HepG2 (cell line): ENCODE results near the gene SMIM20. TPM values are rescaled to one million over a fixed set of nuclear protein-coding genes. Genes with fewer than 3 reads are reported as not detected.

Experiments used
- ATAC-seq: fragments of 200-7000 bp; cut with Tn5 transposase; 3 replicates; pipeline ENCODE4 v1.9.1; 2020; ENCODE audit warnings: mild to moderate bottlenecking, moderate library complexity
- BruUV-seq: library from RNA; stranded (reverse); fragments of 400-500 nt; replicated peaks from 2 replicates; lab custom pipeline; 2021; lab: Mats Ljungman, UMichigan
- CTCF ChIA-PET: fragments of 300-600 bp; formaldehyde crosslinking; extraction: SDS; loops from one replicate; lab custom pipeline; 2021; ENCODE audit warnings: low total read pairs, inconsistent platforms, low intra/inter-chr PET ratio; lab: Yijun Ruan, JAX
- POLR2A ChIA-PET: fragments of 350-600 bp; sonication (Branson Sonifier 250); formaldehyde crosslinking; loops from one replicate; lab custom pipeline; 2020; ENCODE audit warnings: antibody characterized with exemption, inconsistent platforms; lab: Yijun Ruan, JAX
- DNase-seq: peaks from one replicate; pipeline ENCODE4 v3.0.0-alpha.2; 2015; ENCODE audit warnings: low spot score
- FAIRE-seq: peaks from 3 replicates; lab custom pipeline; 2011; peaks lifted over from hg19 to GRCh38; lab: Jason Lieb, UNC
- H2AFZ ChIP-seq: one replicate; pipeline ENCODE4 v1.6.1; 2011; ENCODE audit warnings: low read length, inconsistent platforms
- H3K27ac ChIP-seq: fragments of 300-600 bp; 3 replicates; pipeline ENCODE4 v1.8.0; 2011; ENCODE audit warnings: mixed run types, mild to moderate bottlenecking, mixed read lengths, low read length, inconsistent platforms; ENCODE audit not compliant: insufficient read depth; ENCODE audit errors: extremely low read length
- H3K27me3 ChIP-seq, 2 experiments: fragments of 200-600 bp in 1 of 2; 2 replicates in 1 of 2; 3 replicates in 1 of 2; pipeline versions ENCODE4 v1.6.0 to v1.8.0; 2011; ENCODE audit warnings: low read length in 2 of 2, mild to moderate bottlenecking in 2 of 2, moderate library complexity in 2 of 2, inconsistent platforms in 1 of 2; ENCODE audit not compliant: insufficient read depth in 2 of 2, control insufficient read depth in 1 of 2
- H3K36me3 ChIP-seq, 2 experiments: fragments of 200-600 bp in 1 of 2; replicated peaks in 1 of 2; 2 replicates in 1 of 2; 3 replicates in 1 of 2; pipeline versions ENCODE4 v1.5.1 to v1.8.0; 2011; ENCODE audit warnings: low read length in 2 of 2, inconsistent platforms in 1 of 2; ENCODE audit not compliant: insufficient read depth in 2 of 2, control insufficient read depth in 1 of 2
- H3K4me1 ChIP-seq: 2 replicates; pipeline ENCODE4 v1.5.1; 2012; ENCODE audit warnings: low read length, inconsistent platforms; ENCODE audit not compliant: insufficient read depth
- H3K4me2 ChIP-seq: 2 replicates; pipeline ENCODE4 v1.6.0; 2011; ENCODE audit warnings: low read depth, low read length, inconsistent platforms
- H3K4me3 ChIP-seq, 3 experiments: fragments of 200-600 bp in 1 of 3; sonication (generic), shearing (Covaris generic) in 1 of 3; replicated peaks in 1 of 3; 2 replicates each; pipeline ENCODE4 v1.5.1; 2011 to 2016; ENCODE audit warnings: low read length in 3 of 3, inconsistent platforms in 2 of 3, low read depth in 2 of 3, mild to moderate bottlenecking in 2 of 3, control low read depth in 1 of 3, mixed read lengths in 1 of 3; ENCODE audit not compliant: insufficient read depth in 1 of 3
- H3K79me2 ChIP-seq: one replicate; pipeline ENCODE4 v1.6.1; 2011; ENCODE audit warnings: low read length, inconsistent platforms; ENCODE audit not compliant: insufficient read depth
- H3K9ac ChIP-seq: 2 replicates; pipeline ENCODE4 v1.6.0; 2011; ENCODE audit warnings: mild to moderate bottlenecking, low read depth, low read length, inconsistent platforms; ENCODE audit not compliant: insufficient read depth
- H3K9me3 ChIP-seq: 2 replicates; pipeline ENCODE4 v1.5.1; 2012; ENCODE audit warnings: mild to moderate bottlenecking, low read length
- H4K20me1 ChIP-seq: 2 replicates; pipeline ENCODE4 v1.6.0; 2011; ENCODE audit warnings: inconsistent platforms, mild to moderate bottlenecking, low read length, moderate library complexity; ENCODE audit not compliant: insufficient read depth
- CCAR2 ChIP-seq: fragments of 200-400 bp; formaldehyde crosslinking; optimal IDR thresholded peaks from 2 replicates; pipeline ENCODE3; 2018; ENCODE audit warnings: low read depth, mild to moderate bottlenecking, low read length, moderate library complexity
- CENPT ChIP-seq: sonication (generic); formaldehyde crosslinking; IDR thresholded peaks from 2 replicates; pipeline ENCODE4 v1.8.0; 2022; ENCODE audit warnings: low read depth, mild to moderate bottlenecking, moderate library complexity, missing genetic modification reagents
- HCFC1 ChIP-seq: fragments of 150-350 bp; IDR thresholded peaks from 2 replicates; pipeline ENCODE4 v1.6.1; 2014; ENCODE audit warnings: low read depth, low read length
- HMG20A ChIP-seq: IDR thresholded peaks from 2 replicates; pipeline ENCODE4 v1.6.1; 2016; ENCODE audit warnings: borderline replicate concordance
- KDM4B ChIP-seq: sonication (generic); formaldehyde crosslinking; IDR thresholded peaks from 2 replicates; pipeline ENCODE4 v1.4.0; 2020; ENCODE audit warnings: missing genetic modification reagents
- MAZ ChIP-seq, 2 experiments: sonication (generic) in 1 of 2; formaldehyde crosslinking in 1 of 2; IDR thresholded peaks; 2 replicates each; pipeline versions ENCODE4 v1.5.0 to v1.6.1; 2012 to 2020; ENCODE audit warnings: low read depth in 2 of 2, mild to moderate bottlenecking in 2 of 2, borderline replicate concordance in 1 of 2, improper control_type of control experiment in 1 of 2, low read length in 1 of 2, missing genetic modification reagents in 1 of 2, moderate library complexity in 1 of 2
- MED1 ChIP-seq: sonication (generic); formaldehyde crosslinking; IDR thresholded peaks from 2 replicates; pipeline ENCODE4 v1.4.0; 2020; ENCODE audit warnings: missing genetic modification reagents
- NKX3-1 ChIP-seq: sonication (generic); formaldehyde crosslinking; IDR thresholded peaks from 2 replicates; pipeline ENCODE4 v1.5.0; 2020; ENCODE audit warnings: missing genetic modification reagents
- REPIN1 ChIP-seq: sonication (generic); formaldehyde crosslinking; IDR thresholded peaks from 2 replicates; pipeline ENCODE4 v1.8.0; 2022; ENCODE audit warnings: missing genetic modification reagents, low read depth, mild to moderate bottlenecking, borderline replicate concordance
- SRSF4 ChIP-seq: fragments of 200-400 bp; formaldehyde crosslinking; IDR thresholded peaks from one replicate; pipeline ENCODE4 v1.6.1; 2018; ENCODE audit warnings: mild to moderate bottlenecking, low read depth, low read length, moderate library complexity; ENCODE audit not compliant: poor library complexity, severe bottlenecking
- STAG1 ChIP-seq: sonication (generic); formaldehyde crosslinking; IDR thresholded peaks from 2 replicates; pipeline ENCODE4 v1.4.0; 2020; ENCODE audit warnings: missing genetic modification reagents
- SYNCRIP ChIP-seq: fragments of 200-400 bp; formaldehyde crosslinking; IDR thresholded peaks from 2 replicates; pipeline ENCODE4 v1.6.1; 2018; ENCODE audit warnings: mild to moderate bottlenecking, low read depth, low read length; ENCODE audit not compliant: insufficient read depth
- TAF15 ChIP-seq: fragments of 200-400 bp; formaldehyde crosslinking; IDR thresholded peaks from one replicate; pipeline ENCODE4 v1.6.1; 2018; ENCODE audit warnings: mild to moderate bottlenecking, low read depth, low read length; ENCODE audit not compliant: poor library complexity, severe bottlenecking
- TP53 ChIP-seq: sonication (generic); formaldehyde crosslinking; conservative IDR thresholded peaks from 2 replicates; pipeline ENCODE4 v1.4.0; 2020; ENCODE audit warnings: missing genetic modification reagents
- TRIM24 ChIP-seq: sonication (generic); formaldehyde crosslinking; IDR thresholded peaks from 2 replicates; pipeline ENCODE4 v1.8.0; 2022; ENCODE audit warnings: mild to moderate bottlenecking, missing genetic modification reagents
- ZBTB4 ChIP-seq: sonication (generic); formaldehyde crosslinking; IDR thresholded peaks from 2 replicates; pipeline ENCODE4 v1.4.0; 2020; ENCODE audit warnings: missing genetic modification reagents, mild to moderate bottlenecking, borderline replicate concordance
- ZBTB7A ChIP-seq: sonication (generic); formaldehyde crosslinking; IDR thresholded peaks from 2 replicates; pipeline ENCODE4 v1.8.0; 2022; ENCODE audit warnings: mild to moderate bottlenecking, missing genetic modification reagents
- ZNF30 ChIP-seq: sonication (generic); formaldehyde crosslinking; IDR thresholded peaks from 2 replicates; pipeline ENCODE4 v1.5.0; 2020; ENCODE audit warnings: mild to moderate bottlenecking, missing genetic modification reagents
- ZNF777 ChIP-seq: sonication (generic); formaldehyde crosslinking; IDR thresholded peaks from 2 replicates; pipeline ENCODE4 v1.4.0; 2020; ENCODE audit warnings: missing genetic modification reagents
- WGBS: methylation state at CpG from one replicate; pipeline ENCODE4 v1.1.6; 2017; ENCODE audit warnings: low lambda C conversion rate; 5-methylcytosine and 5-hydroxymethylcytosine counted together
- in situ Hi-C: cut with HindIII; loops from 2 replicates; pipeline ENCODE4 v1.10.0; 2017; ENCODE audit warnings: low pct_unique_long_range_greater_than_20kb; ENCODE audit not compliant: extremely low pct_ligation_motif_present
- intact Hi-C: fragments of 100-400 bp; cut with micrococcal nuclease; formaldehyde crosslinking; loops from one replicate; pipeline ENCODE4 v1.10.0; 2022; ENCODE audit not compliant: unreplicated experiment
- polyA plus RNA-seq, 8 experiments: library from polyadenylated mRNA; depleted of rRNA in 3 of 8; stranded (reverse) in 7 of 8; unstranded in 1 of 8; fragments of >200 nt; fragmentation: Illumina TruSeq in 4 of 8; extraction: Trizol in 4 of 8; gene quantifications; 2 replicates each; pipeline versions ENCODE4 v1.2.1 to v1.2.3, GENCODE V29; 2011 to 2016; ENCODE audit warnings: low read depth in 4 of 8, missing spikeins in 1 of 8, mixed read lengths in 1 of 8; ENCODE audit not compliant: insufficient read depth in 1 of 8
- total RNA-seq, 5 experiments: library from RNA; depleted of rRNA; stranded (reverse); fragments of >200 nt; fragmentation: Illumina TruSeq; extraction: Trizol; gene quantifications; 2 replicates each; pipeline ENCODE4 v1.2.3, GENCODE V29; 2016; ENCODE audit warnings: low read depth in 1 of 5

Gene SMIM20
- total and polyA plus RNA-seq, 2 of the 13 experiments (the other 11 are each of a cell fraction or from before 2014, with no cell fraction given), result 26.3 to 30.2 TPM

- TF ChIP-seq NKX3-1, result no peak
- TF ChIP-seq MAZ (IDR thresholded peaks at IDR 0.05; ENCODE audit: borderline replicate concordance, low read depth, low read length), result no peak
- TF ChIP-seq MAZ (CRISPR knock-in tag; IDR thresholded peaks at IDR 0.05; ENCODE audit: low read depth), result no peak
- no peak for TF ChIP-seq SYNCRIP
Observed at GRCh38 chr4:25966171-25966570, 52.2 kb downstream of the SMIM20 start (continued).

- no peak for FAIRE-seq
- ChIA-PET POLR2A (no interaction called here), CTCF (no interaction called here)
- H3K27me3 ChIP-seq, result peaks cover 0 to 4% of the 10 kb centered on the region in 2 experiments; a peak in 1 of 5 replicates
- H4K20me1 ChIP-seq, result no peaks in the 10 kb centered on the region
- no peak overlapping the region for H2AFZ ChIP-seq
- BruUV-seq, result no TSS peak
- peaks cover 15% of the 10 kb centered on the region for H3K4me1 ChIP-seq
- H3K27ac ChIP-seq, result no peak overlapping the region
- DNase-seq, result no peak
- intact Hi-C loops (no loop called here), in situ Hi-C loops (no loop called here)
- WGBS, result 71% methylated on average over 13 of the region's 13 CpGs
- H3K79me2 ChIP-seq, result no peaks in the 10 kb centered on the region
- ATAC-seq, result no peak
- no peaks in the 10 kb centered on the region for H3K36me3 ChIP-seq
- H3K9ac ChIP-seq, result no peak overlapping the region
- H3K4me3 ChIP-seq, result 0 out of 6 replicates have a peak overlapping the region, but pooled peaks of 1 of the 3 experiments have one; percentile 28
- no peaks in the 10 kb centered on the region for H3K9me3 ChIP-seq
- no peak overlapping the region for H3K4me2 ChIP-seq
- TF ChIP-seq MED1 (CRISPR knock-in tag) (no peak), ZBTB4 (CRISPR knock-in tag) (no peak), SRSF4 (no peak), ZNF777 (CRISPR knock-in tag) (no peak), ZBTB7A (CRISPR knock-in tag) (no peak), TP53 (CRISPR knock-in tag) (no peak), STAG1 (no peak), ZNF30 (CRISPR knock-in tag) (no peak), TAF15 (no peak), CENPT (CRISPR knock-in tag) (no peak), HMG20A (no peak), TRIM24 (CRISPR knock-in tag) (no peak), CCAR2 (no peak), HCFC1 (no peak), KDM4B (CRISPR knock-in tag) (no peak), REPIN1 (CRISPR knock-in tag) (no peak)
Observed at GRCh38 chr4:25969374-25970155, 55.5 kb downstream of the SMIM20 start.
